HEK293 (cell line): ENCODE data around the gene FADS1.

Experiments used
- CTCF ChIA-PET: fragments of 350-600 bp; formaldehyde crosslinking; extraction: SDS; loops from one replicate; lab custom pipeline; 2021; ENCODE audit warnings: antibody characterized with exemption; lab: Yijun Ruan, JAX
- POLR2A ChIA-PET: fragments of 300-600 bp; formaldehyde crosslinking; extraction: SDS; loops from one replicate; lab custom pipeline; 2020; ENCODE audit warnings: antibody characterized with exemption, inconsistent platforms; lab: Yijun Ruan, JAX
- H3K27ac ChIP-seq: fragments of 200-500 bp; sonication (Bioruptor generic); 2 replicates; pipeline ENCODE4 v1.5.1; 2014; ENCODE audit warnings: low read depth, low read length, control low read depth, inconsistent platforms; ENCODE audit errors: extremely low read depth
- H3K36me3 ChIP-seq, 2 experiments: fragments of 200-500 bp in 1 of 2; sonication (Bioruptor generic) in 1 of 2; 1 replicate in 1 of 2; 2 replicates in 1 of 2; pipeline ENCODE4 v1.5.1; 2014 to 2017; ENCODE audit warnings: inconsistent platforms in 2 of 2, low read length in 2 of 2; ENCODE audit not compliant: control insufficient read depth in 2 of 2, insufficient read depth in 1 of 2
- H3K4me1 ChIP-seq: fragments of 200-500 bp; sonication (Bioruptor generic); 2 replicates; pipeline ENCODE4 v1.5.1; 2014; ENCODE audit warnings: mild to moderate bottlenecking, low read length, inconsistent platforms; ENCODE audit not compliant: control insufficient read depth, insufficient read depth
- H3K4me3 ChIP-seq: 2 replicates; pipeline ENCODE4 v1.5.1; 2011; ENCODE audit warnings: low read depth, mild to moderate bottlenecking, control low read depth, low read length, moderate library complexity
- H3K9me3 ChIP-seq: fragments of 200-500 bp; sonication (Bioruptor generic); 2 replicates; pipeline ENCODE4 v1.5.1; 2014; ENCODE audit warnings: low read depth, low read length, inconsistent platforms; ENCODE audit not compliant: control insufficient read depth, insufficient read depth
- ELK4 ChIP-seq: IDR thresholded peaks from 2 replicates; pipeline ENCODE4 v1.6.1; 2011; ENCODE audit warnings: mild to moderate bottlenecking, low read depth, low read length, borderline replicate concordance
- KLF16 ChIP-seq: fragments of 450-650 bp; formaldehyde crosslinking; IDR thresholded peaks from 2 replicates; pipeline ENCODE4 v1.5.1; 2017; ENCODE audit warnings: missing biosample characterization, missing genetic modification characterization
- KLF9 ChIP-seq: fragments of 450-650 bp; formaldehyde crosslinking; IDR thresholded peaks from 2 replicates; pipeline ENCODE4 v1.5.1; 2016; ENCODE audit warnings: missing biosample characterization, missing genetic modification characterization, low read depth
- SP2 ChIP-seq: fragments of 450-650 bp; formaldehyde crosslinking; IDR thresholded peaks from 2 replicates; pipeline ENCODE4 v1.5.1; 2016; ENCODE audit warnings: missing biosample characterization, missing genetic modification characterization
- ZBTB44 ChIP-seq: fragments of 450-650 bp; IDR thresholded peaks from 2 replicates; pipeline ENCODE4 v1.5.1; 2018; ENCODE audit warnings: missing biosample characterization, mild to moderate bottlenecking, missing genetic modification characterization
- ZFP69B ChIP-seq: fragments of 450-650 bp; formaldehyde crosslinking; IDR thresholded peaks from 2 replicates; pipeline ENCODE4 v1.5.1; 2016; ENCODE audit warnings: missing biosample characterization, missing genetic modification characterization
- ZNF148 ChIP-seq: fragments of 450-650 bp; formaldehyde crosslinking; IDR thresholded peaks from 2 replicates; pipeline ENCODE4 v1.5.0; 2017; ENCODE audit warnings: missing biosample characterization, missing genetic modification characterization, borderline replicate concordance
- ZNF157 ChIP-seq: fragments of 450-650 bp; formaldehyde crosslinking; IDR thresholded peaks from 2 replicates; pipeline ENCODE4 v1.5.1; 2016; ENCODE audit warnings: missing biosample characterization, missing genetic modification characterization
- ZNF19 ChIP-seq: fragments of 450-650 bp; formaldehyde crosslinking; IDR thresholded peaks from 2 replicates; pipeline ENCODE4; 2016; ENCODE audit warnings: missing biosample characterization, missing genetic modification characterization, low read depth
- ZNF23 ChIP-seq: fragments of 450-650 bp; formaldehyde crosslinking; IDR thresholded peaks from 2 replicates; pipeline ENCODE4 v1.5.1; 2016; ENCODE audit warnings: missing biosample characterization, missing genetic modification characterization, borderline replicate concordance
- ZNF274 ChIP-seq, 2 experiments: fragments of 200-500 bp in 1 of 2; fragments of 450-650 bp in 1 of 2; sonication (Bioruptor generic) in 1 of 2; formaldehyde crosslinking in 1 of 2; IDR thresholded peaks; 2 replicates each; pipeline versions ENCODE4 v1.5.1 to v1.6.1; 2014 to 2016; ENCODE audit warnings: borderline replicate concordance in 1 of 2, inconsistent platforms in 1 of 2, low read length in 1 of 2, missing biosample characterization in 1 of 2, missing genetic modification characterization in 1 of 2
- ZNF335 ChIP-seq: fragments of 450-650 bp; formaldehyde crosslinking; conservative IDR thresholded peaks from 2 replicates; pipeline ENCODE4 v1.5.1; 2016; ENCODE audit warnings: missing biosample characterization, missing genetic modification characterization
- ZNF350 ChIP-seq: fragments of 450-650 bp; formaldehyde crosslinking; IDR thresholded peaks from 2 replicates; pipeline ENCODE4 v1.5.0; 2017; ENCODE audit warnings: missing biosample characterization, mild to moderate bottlenecking, missing genetic modification characterization
- ZNF354C ChIP-seq: fragments of 450-650 bp; formaldehyde crosslinking; IDR thresholded peaks from 2 replicates; pipeline ENCODE4 v1.5.1; 2016; ENCODE audit warnings: missing biosample characterization, missing genetic modification characterization, low read depth, borderline replicate concordance
- ZNF416 ChIP-seq: fragments of 450-650 bp; formaldehyde crosslinking; IDR thresholded peaks from 2 replicates; pipeline ENCODE4 v1.5.1; 2016; ENCODE audit warnings: missing biosample characterization, missing genetic modification characterization
- ZNF423 ChIP-seq: fragments of 450-650 bp; formaldehyde crosslinking; IDR thresholded peaks from 2 replicates; pipeline ENCODE4 v1.5.1; 2016; ENCODE audit warnings: missing biosample characterization, missing genetic modification characterization
- ZNF433 ChIP-seq: fragments of 450-650 bp; formaldehyde crosslinking; IDR thresholded peaks from 2 replicates; pipeline ENCODE4 v1.5.1; 2016; ENCODE audit warnings: missing biosample characterization, missing genetic modification characterization, low read depth
- ZNF501 ChIP-seq: fragments of 450-650 bp; formaldehyde crosslinking; IDR thresholded peaks from 2 replicates; pipeline ENCODE4 v1.5.1; 2016; ENCODE audit warnings: missing biosample characterization, missing genetic modification characterization
- ZNF513 ChIP-seq: fragments of 450-650 bp; IDR thresholded peaks from 2 replicates; pipeline ENCODE4 v1.5.1; 2018; ENCODE audit warnings: missing biosample characterization, missing genetic modification characterization
- ZNF518A ChIP-seq: fragments of 450-650 bp; formaldehyde crosslinking; conservative IDR thresholded peaks from 2 replicates; pipeline ENCODE4 v1.5.1; 2016; ENCODE audit warnings: low read depth, missing biosample characterization, missing genetic modification characterization
- ZNF580 ChIP-seq: fragments of 450-650 bp; formaldehyde crosslinking; IDR thresholded peaks from 2 replicates; pipeline ENCODE4 v1.5.1; 2016; ENCODE audit warnings: missing biosample characterization, missing genetic modification characterization
- ZNF830 ChIP-seq: fragments of 450-650 bp; IDR thresholded peaks from 2 replicates; pipeline ENCODE4 v1.5.0; 2018; ENCODE audit warnings: missing biosample characterization, missing genetic modification characterization, low read depth, mild to moderate bottlenecking, moderate library complexity

Gene FADS1

GRCh38 chr11:61861634-61862033 lies 44.8 kb upstream of the FADS1 start:
- Histone ChIP-seq H3K4me3 (no peak overlapping the region), H3K4me1 (no peaks in the 10 kb centered on the region), H3K36me3 (no peaks in the 10 kb centered on the region; a peak in 1 of 3 replicates), H3K27ac (no peak overlapping the region), H3K9me3 (no peaks in the 10 kb centered on the region)
- no peak for TF ChIP-seq ZNF416 (tag by site-specific recombination)
- no peak for TF ChIP-seq ZNF518A (tag by site-specific recombination)
- TF ChIP-seq ZNF501 (tag by site-specific recombination), result no peak
- TF ChIP-seq ZNF335 (tag by site-specific recombination), result no peak
- TF ChIP-seq ZNF513 (tag by site-specific recombination), result no peak
- no peak for TF ChIP-seq ZNF433
- no peak for TF ChIP-seq ZNF354C
- TF ChIP-seq ZNF148, result no peak
- no peak for TF ChIP-seq ZNF23 (tag by site-specific recombination)
- no peak for TF ChIP-seq ZNF423 (tag by site-specific recombination)
- CTCF ChIA-PET, result no interaction called here
- POLR2A ChIA-PET, result no interaction called here

- no peaks in the 10 kb centered on the region for H3K9me3 ChIP-seq
- TF ChIP-seq ZNF274 (IDR thresholded peaks at IDR 0.05; ENCODE audit: low read length) (no peak), ZNF274 (tag by site-specific recombination; IDR thresholded peaks at IDR 0.05; ENCODE audit: borderline replicate concordance) (no peak), SP2 (tag by site-specific recombination) (no peak), ZNF350 (tag by site-specific recombination) (no peak), ZFP69B (tag by site-specific recombination) (no peak), ZNF157 (tag by site-specific recombination) (no peak), KLF16 (tag by site-specific recombination) (no peak), ZNF580 (tag by site-specific recombination) (no peak), ZBTB44 (tag by site-specific recombination) (no peak), ZNF19 (tag by site-specific recombination) (no peak), ZNF830 (no peak), KLF9 (tag by site-specific recombination) (no peak), ELK4 (no peak)
- no peak overlapping the region for H3K4me3 ChIP-seq
- H3K4me1 ChIP-seq, result no peaks in the 10 kb centered on the region
- no peak overlapping the region for H3K27ac ChIP-seq
- no peaks in the 10 kb centered on the region; a peak in 1 of 3 replicates for H3K36me3 ChIP-seq
- ChIA-PET CTCF (interaction anchor here (0.6 to 0.7 kb wide), 2 partner anchors 29 to 45 kb away, joined by 4 read pairs; no protein-coding TSS in a partner anchor), POLR2A (no interaction called here)
Measured at GRCh38 chr11:61860054-61860903, 43.5 kb upstream of the FADS1 start.
